Gastroesophageal sphincter (tissue), 4 donors: Measurements from ENCODE around the gene ITGA8. TPM values are rescaled to one million over a fixed set of nuclear protein-coding genes. Genes with fewer than 3 reads are reported as not detected.
A peak's percentile ranks its signal among the peaks of the same experiment; 100 is the strongest.

Experiments used
- ATAC-seq: fragments of 150-250 bp; one replicate; pipeline ENCODE4 v1.9.1; 2016; ENCODE audit warnings: mild to moderate bottlenecking, moderate library complexity
- H3K27ac ChIP-seq, 4 donors: fragments of 200-600 bp; sonication (generic) in 3 of 4; 1 replicate in 3 of 4; 2 replicates in 1 of 4; pipeline ENCODE4 v1.5.1; 2016 to 2019
- H3K27me3 ChIP-seq: fragments of 200-600 bp; sonication (generic); one replicate; pipeline ENCODE4 v1.5.1; 2019
- H3K36me3 ChIP-seq, 2 donors: fragments of 200-600 bp; sonication (generic); one replicate each; pipeline ENCODE4 v1.5.1; 2019; ENCODE audit warnings: control low read depth in 1 of 2
- H3K4me1 ChIP-seq, 3 donors: fragments of 200-600 bp; sonication (generic); 1 replicate in 2 of 3; 2 replicates in 1 of 3; pipeline ENCODE4 v1.5.1; 2016 to 2019; ENCODE audit warnings: control low read depth in 2 of 3
- H3K4me3 ChIP-seq, 2 donors: fragments of 200-600 bp; sonication (generic); one replicate each; pipeline ENCODE4 v1.5.1; 2019; ENCODE audit warnings: mild to moderate bottlenecking in 1 of 2, moderate library complexity in 1 of 2
- H3K9me3 ChIP-seq, 3 donors: fragments of 200-600 bp; sonication (generic); one replicate each; pipeline ENCODE4 v1.5.1; 2017 to 2019; ENCODE audit warnings: control low read depth in 2 of 3
- EP300 ChIP-seq: sonication (generic); formaldehyde crosslinking; IDR thresholded peaks from one replicate; pipeline ENCODE4 v1.6.1; 2017; ENCODE audit warnings: antibody characterized with exemption, mild to moderate bottlenecking
- POLR2A ChIP-seq, 2 donors: fragments of 450-650 bp; IDR thresholded peaks; one replicate each; pipeline ENCODE4 v1.6.1; 2017; ENCODE audit warnings: antibody characterized with exemption in 2 of 2, mild to moderate bottlenecking in 2 of 2, moderate library complexity in 1 of 2
- POLR2AphosphoS5 ChIP-seq: sonication (generic); formaldehyde crosslinking; IDR thresholded peaks from one replicate; pipeline ENCODE4 v1.6.1; 2017; ENCODE audit warnings: antibody characterized with exemption
- WGBS, 2 donors: methylation state at CpG; one replicate each; pipeline ENCODE4 v1.1.5; 2018; ENCODE audit warnings: low coverage in 1 of 2; 5-methylcytosine and 5-hydroxymethylcytosine counted together
- total RNA-seq, 4 donors: library from RNA; depleted of rRNA; stranded (reverse); fragments of >200 nt; gene quantifications; one replicate each; pipeline ENCODE4 v1.1.0, GENCODE V29; 2016
- TF ChIP-seq, protein P1 (sequence below), 4 experiments: fragments of 200-600 bp in 2 of 4; fragments of 450-650 bp in 2 of 4; sonication (generic) in 1 of 4; IDR thresholded peaks; one replicate each; pipeline ENCODE4 v1.5.1; 2017 to 2019; ENCODE audit warnings: antibody characterized with exemption in 4 of 4, mild to moderate bottlenecking in 2 of 4, moderate library complexity in 2 of 4

The ITGA8 gene
- total RNA-seq, 4 donors from 2014 or later, result 37.6 to 667 (median 310) TPM

DNA sequence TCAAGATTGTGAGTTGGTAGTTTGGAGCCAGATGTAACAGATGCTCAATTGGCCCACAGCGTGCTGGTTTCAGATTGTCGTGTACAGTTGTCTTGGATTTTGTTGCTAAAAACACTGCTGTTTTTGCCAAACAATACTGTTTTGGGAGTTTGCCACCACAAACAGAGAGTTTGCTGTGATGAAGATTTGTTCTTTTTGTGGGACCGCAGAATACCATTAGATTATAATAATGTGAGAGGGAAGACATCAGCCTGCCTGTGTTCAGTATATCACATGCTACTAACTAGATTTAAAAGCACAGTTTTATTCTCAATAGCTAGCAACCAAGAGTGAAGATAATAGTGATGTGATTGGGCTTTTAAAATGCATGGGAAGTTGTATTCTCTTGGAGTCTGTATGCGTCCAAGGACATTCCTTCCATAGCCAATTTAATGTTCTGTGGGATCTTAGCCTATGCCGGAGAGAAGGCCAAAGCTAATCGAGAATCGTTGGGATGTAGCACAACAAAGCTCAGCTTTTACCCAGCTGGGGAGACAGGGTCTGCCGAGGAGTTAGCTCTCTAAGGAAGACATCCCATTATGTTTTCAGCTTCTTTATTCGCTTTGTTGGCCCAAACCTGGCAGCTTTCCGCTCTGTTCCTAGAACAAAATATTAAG lies 18.7 kb upstream of the ITGA8 start:
- H3K27me3 ChIP-seq, result no peaks in the 10 kb centered on the region
- peak overlapping the region; percentile 55 to 73 (median 66) for H3K27ac ChIP-seq
- peak; percentile 15 for TF ChIP-seq POLR2AphosphoS5
- no peak for TF ChIP-seq POLR2A (IDR thresholded peaks at IDR 0.05)
- WGBS, 2 donors, result 41 to 45% methylated on average over 7 to 10 of the region's 10 CpGs
- no peaks in the 10 kb centered on the region for H3K36me3 ChIP-seq
- H3K4me3 ChIP-seq, result no peak overlapping the region
- peak; percentile 62 for ATAC-seq
- peaks cover 0 to 46% (median 15%) of the 10 kb centered on the region in 3 donors for H3K4me1 ChIP-seq
- no peaks in the 10 kb centered on the region for H3K9me3 ChIP-seq

DNA sequence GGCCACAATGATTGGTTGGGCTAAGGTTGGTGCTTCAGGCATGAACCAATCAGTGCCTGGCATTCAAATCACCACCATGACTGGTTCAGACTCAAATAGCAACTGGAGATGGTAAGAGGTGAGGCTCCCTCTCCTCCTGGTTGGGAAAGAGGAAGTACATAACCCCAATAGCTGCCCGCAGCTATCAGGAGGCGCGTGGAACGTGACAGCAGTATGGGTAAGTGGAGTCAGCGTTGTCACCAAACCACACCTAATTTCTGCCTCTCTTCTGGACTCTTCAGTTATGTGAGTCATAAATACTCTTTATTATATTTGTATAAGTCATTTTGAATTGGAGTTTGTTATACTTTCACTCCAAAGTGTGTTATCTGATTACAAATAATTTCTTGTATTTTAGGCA lies 17.9 kb upstream of the ITGA8 start:
- WGBS, 2 donors, result 43 to 62% methylated on average over 3 to 5 of the region's 5 CpGs
- ATAC-seq, result no peak
- H3K4me1 ChIP-seq, result peaks cover 0 to 46% (median 15%) of the 10 kb centered on the region in 3 donors
- H3K27ac ChIP-seq, result peak overlapping the region in 2 of 4 donors; percentile 3 to 73
- no peaks in the 10 kb centered on the region for H3K9me3 ChIP-seq
- TF ChIP-seq POLR2A (IDR thresholded peaks at IDR 0.05), result no peak
- no peak for TF ChIP-seq EP300
- TF ChIP-seq, protein P1, sequence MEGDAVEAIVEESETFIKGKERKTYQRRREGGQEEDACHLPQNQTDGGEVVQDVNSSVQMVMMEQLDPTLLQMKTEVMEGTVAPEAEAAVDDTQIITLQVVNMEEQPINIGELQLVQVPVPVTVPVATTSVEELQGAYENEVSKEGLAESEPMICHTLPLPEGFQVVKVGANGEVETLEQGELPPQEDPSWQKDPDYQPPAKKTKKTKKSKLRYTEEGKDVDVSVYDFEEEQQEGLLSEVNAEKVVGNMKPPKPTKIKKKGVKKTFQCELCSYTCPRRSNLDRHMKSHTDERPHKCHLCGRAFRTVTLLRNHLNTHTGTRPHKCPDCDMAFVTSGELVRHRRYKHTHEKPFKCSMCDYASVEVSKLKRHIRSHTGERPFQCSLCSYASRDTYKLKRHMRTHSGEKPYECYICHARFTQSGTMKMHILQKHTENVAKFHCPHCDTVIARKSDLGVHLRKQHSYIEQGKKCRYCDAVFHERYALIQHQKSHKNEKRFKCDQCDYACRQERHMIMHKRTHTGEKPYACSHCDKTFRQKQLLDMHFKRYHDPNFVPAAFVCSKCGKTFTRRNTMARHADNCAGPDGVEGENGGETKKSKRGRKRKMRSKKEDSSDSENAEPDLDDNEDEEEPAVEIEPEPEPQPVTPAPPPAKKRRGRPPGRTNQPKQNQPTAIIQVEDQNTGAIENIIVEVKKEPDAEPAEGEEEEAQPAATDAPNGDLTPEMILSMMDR (IDR thresholded peaks at IDR 0.05), result no peak
- TF ChIP-seq POLR2AphosphoS5, result no peak
- H3K36me3 ChIP-seq, result no peaks in the 10 kb centered on the region
- no peak overlapping the region for H3K4me3 ChIP-seq
- no peaks in the 10 kb centered on the region for H3K27me3 ChIP-seq

DNA sequence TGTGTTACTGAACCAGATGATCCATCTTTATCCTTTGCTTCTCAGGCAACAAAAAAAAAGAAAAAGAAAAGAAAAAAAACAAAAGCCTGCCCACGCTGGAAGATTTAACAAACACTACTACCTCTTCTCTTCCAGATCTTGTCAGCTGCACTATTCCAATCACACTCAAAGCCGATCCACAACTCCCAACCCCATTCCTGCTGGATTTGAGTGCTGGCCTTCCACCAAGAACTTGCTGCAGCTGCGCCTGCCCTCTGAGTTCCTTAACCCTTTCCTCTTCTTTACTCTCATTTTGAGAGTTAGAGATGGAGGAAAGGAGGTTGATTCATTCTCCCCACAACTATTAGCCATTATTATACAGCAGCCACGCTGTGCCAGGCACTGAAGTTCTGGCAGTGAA lies 16.0 kb upstream of the ITGA8 start:
- 19 to 21% methylated on average over 3 to 4 of the region's 4 CpGs for WGBS, 2 donors
- Histone ChIP-seq H3K27me3 (no peaks in the 10 kb centered on the region), H3K9me3 (no peaks in the 10 kb centered on the region), H3K4me3 (no peak overlapping the region), H3K27ac (peak overlapping the region in 3 of 4 donors; percentile 7 to 58 (median 11)), H3K4me1 (peaks cover 0 to 46% (median 15%) of the 10 kb centered on the region in 3 donors), H3K36me3 (no peaks in the 10 kb centered on the region)
- no peak for TF ChIP-seq EP300
- no peak for TF ChIP-seq POLR2A (IDR thresholded peaks at IDR 0.05)
- TF ChIP-seq, protein P1 (IDR thresholded peaks at IDR 0.05), result no peak
- TF ChIP-seq POLR2AphosphoS5, result no peak
- peak; percentile 49 for ATAC-seq

DNA sequence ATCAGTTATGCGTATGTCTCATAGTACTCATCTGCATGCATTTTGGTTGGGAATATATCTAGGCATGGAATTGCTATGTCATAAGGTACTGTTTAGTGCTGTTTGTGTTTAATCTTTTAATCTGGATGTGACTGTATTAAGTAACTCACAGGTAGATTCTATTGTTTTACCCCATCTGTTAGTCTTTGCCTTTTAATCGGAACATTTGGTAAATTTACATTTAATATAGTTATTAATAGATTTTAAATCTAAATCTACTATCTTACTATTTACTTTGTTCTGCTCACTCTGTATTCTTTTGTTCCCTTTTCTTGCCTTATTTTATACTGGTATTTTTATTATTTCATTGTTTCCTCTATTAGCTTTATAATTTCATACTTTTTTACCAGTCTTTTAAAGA lies 10.6 kb upstream of the ITGA8 start:
- H3K9me3 ChIP-seq, result no peaks in the 10 kb centered on the region
- no peak for ATAC-seq
- H3K27ac ChIP-seq, result no peak overlapping the region
- H3K27me3 ChIP-seq, result no peaks in the 10 kb centered on the region
- H3K4me3 ChIP-seq, result no peak overlapping the region
- 85 to 94% methylated on average over 2 of the region's 2 CpGs for WGBS, 2 donors
- TF ChIP-seq EP300, result no peak
- TF ChIP-seq POLR2A (IDR thresholded peaks at IDR 0.05), result no peak
- TF ChIP-seq POLR2AphosphoS5, result no peak
- TF ChIP-seq, protein P1 (IDR thresholded peaks at IDR 0.05), result no peak
- H3K4me1 ChIP-seq, result peaks cover 2 to 28% (median 3%) of the 10 kb centered on the region in 3 donors
- H3K36me3 ChIP-seq, result no peaks in the 10 kb centered on the region

DNA sequence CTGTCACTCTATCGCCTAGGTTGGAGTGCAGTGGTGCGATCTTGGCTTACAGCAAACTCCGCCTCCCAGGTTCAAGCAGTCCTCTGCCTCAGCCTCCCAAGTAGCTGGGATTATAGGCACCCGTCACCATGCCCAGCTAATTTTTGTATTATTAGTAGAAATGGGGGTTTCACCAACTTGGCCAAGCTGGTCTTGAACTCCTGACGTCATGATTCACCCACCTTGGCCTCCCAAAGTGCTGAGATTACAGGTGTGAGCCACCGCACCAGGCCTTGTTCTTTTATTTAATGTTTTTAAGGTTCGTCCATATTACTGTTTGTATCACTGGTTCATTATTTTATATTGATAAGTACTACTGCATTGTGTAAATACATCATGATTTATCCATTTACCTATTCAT lies 10.2 kb upstream of the ITGA8 start:
- ATAC-seq, result no peak
- Histone ChIP-seq H3K9me3 (no peaks in the 10 kb centered on the region), H3K27me3 (no peaks in the 10 kb centered on the region), H3K27ac (no peak overlapping the region), H3K36me3 (no peaks in the 10 kb centered on the region), H3K4me3 (no peak overlapping the region), H3K4me1 (peaks cover 0 to 28% (median 3%) of the 10 kb centered on the region in 3 donors)
- WGBS, 2 donors, result 83 to 96% methylated on average over 1 to 4 of the region's 7 CpGs
- TF ChIP-seq, protein P1 (IDR thresholded peaks at IDR 0.05), result no peak
- TF ChIP-seq POLR2A (IDR thresholded peaks at IDR 0.05) (no peak), POLR2AphosphoS5 (no peak), EP300 (no peak)
